CD14-positive monocyte (primary cell): ENCODE results near the gene DYNLT4. TPM values are rescaled to one million over a fixed set of nuclear protein-coding genes. Genes with fewer than 3 reads are reported as not detected.

Experiments
- DNase-seq, 3 donors: peaks; one replicate each; pipeline ENCODE4 v3.0.0-alpha.2; 2011 to 2022
- H2AFZ ChIP-seq: 2 replicates; pipeline ENCODE4 v1.6.0; 2012; ENCODE audit warnings: mild to moderate bottlenecking, low read depth, low read length, inconsistent platforms; ENCODE audit not compliant: insufficient read depth, poor library complexity, severe bottlenecking
- H3K27ac ChIP-seq, 2 donors: 1 replicate in 1 of 2; 2 replicates in 1 of 2; pipeline ENCODE4 v1.5.1; 2012 to 2013; ENCODE audit warnings: low read length in 2 of 2, control low read depth in 1 of 2, inconsistent platforms in 1 of 2, low read depth in 1 of 2, mild to moderate bottlenecking in 1 of 2
- H3K27me3 ChIP-seq, 2 donors: one replicate each; pipeline versions ENCODE4 v1.6.0 to v1.6.1; 2011 to 2013; ENCODE audit warnings: low read length in 2 of 2; ENCODE audit not compliant: control insufficient read depth in 2 of 2, insufficient read depth in 2 of 2
- H3K36me3 ChIP-seq, 2 donors: replicated peaks in 1 of 2; 1 replicate in 1 of 2; 2 replicates in 1 of 2; pipeline versions ENCODE4 v1.5.1 to v1.6.1; 2012 to 2013; ENCODE audit warnings: low read length in 2 of 2, control low read depth in 1 of 2, inconsistent platforms in 1 of 2, mild to moderate bottlenecking in 1 of 2; ENCODE audit not compliant: insufficient read depth in 2 of 2, control insufficient read depth in 1 of 2
- H3K4me1 ChIP-seq, 2 donors: 1 replicate in 1 of 2; 2 replicates in 1 of 2; pipeline versions ENCODE4 v1.5.1 to v1.6.1; 2012 to 2013; ENCODE audit warnings: low read length in 2 of 2, control low read depth in 1 of 2, inconsistent platforms in 1 of 2, mild to moderate bottlenecking in 1 of 2, moderate library complexity in 1 of 2; ENCODE audit not compliant: insufficient read depth in 2 of 2, control insufficient read depth in 1 of 2
- H3K4me2 ChIP-seq: replicated peaks from 2 replicates; pipeline ENCODE3; 2012; ENCODE audit warnings: low read length, moderate library complexity, mild to moderate bottlenecking; ENCODE audit not compliant: poor library complexity, severe bottlenecking; ENCODE audit errors: extremely low read depth
- H3K4me3 ChIP-seq, 3 experiments: fragments of 200-600 bp in 1 of 3; sonication (generic) in 1 of 3; replicated peaks in 1 of 3; 1 replicate in 2 of 3; 2 replicates in 1 of 3; pipeline ENCODE4 v1.5.1; 2011 to 2013; ENCODE audit warnings: low read length in 3 of 3, mild to moderate bottlenecking in 3 of 3, control low read depth in 2 of 3, low read depth in 2 of 3, inconsistent platforms in 1 of 3, moderate library complexity in 1 of 3
- H3K79me2 ChIP-seq: 2 replicates; pipeline ENCODE4 v1.6.0; 2012; ENCODE audit warnings: mild to moderate bottlenecking, control low read depth, inconsistent platforms, low read length, moderate library complexity; ENCODE audit not compliant: insufficient read depth
- H3K9ac ChIP-seq: 2 replicates; pipeline ENCODE4 v1.6.0; 2017; ENCODE audit warnings: low read length, mild to moderate bottlenecking; ENCODE audit not compliant: insufficient read depth, poor library complexity, severe bottlenecking
- H3K9me3 ChIP-seq, 2 donors: replicated peaks in 1 of 2; 1 replicate in 1 of 2; 2 replicates in 1 of 2; pipeline versions ENCODE4 v1.5.1 to v1.6.1; 2012 to 2013; ENCODE audit warnings: low read length in 2 of 2, control low read depth in 1 of 2; ENCODE audit not compliant: control insufficient read depth in 1 of 2, insufficient read depth in 1 of 2
- H4K20me1 ChIP-seq: 2 replicates; pipeline ENCODE4 v1.6.0; 2012; ENCODE audit warnings: mild to moderate bottlenecking, low read length, control low read depth, moderate library complexity; ENCODE audit not compliant: insufficient read depth
- H3K27ac Mint-ChIP-seq, 7 donors: one replicate each; pipeline ENCODE4 v1.8.0; 2020; ENCODE audit warnings: mild to moderate bottlenecking in 7 of 7, mixed read lengths in 7 of 7, moderate library complexity in 6 of 7, inconsistent platforms in 2 of 7
- H3K27me3 Mint-ChIP-seq, 3 donors: one replicate each; pipeline ENCODE4 v1.8.0; 2021 to 2022; ENCODE audit warnings: low read depth in 3 of 3, mild to moderate bottlenecking in 3 of 3, mixed read lengths in 3 of 3, moderate library complexity in 3 of 3, inconsistent platforms in 1 of 3
- H3K36me3 Mint-ChIP-seq, 2 donors: one replicate each; pipeline ENCODE4 v1.8.0; 2020; ENCODE audit warnings: mixed read lengths in 2 of 2, inconsistent platforms in 1 of 2, mild to moderate bottlenecking in 1 of 2
- H3K4me1 Mint-ChIP-seq: one replicate; pipeline ENCODE4 v1.8.0; 2020; ENCODE audit warnings: mild to moderate bottlenecking, mixed read lengths
- H3K4me3 Mint-ChIP-seq, 2 donors: one replicate each; pipeline ENCODE4 v1.8.0; 2020; ENCODE audit warnings: mild to moderate bottlenecking in 2 of 2, mixed read lengths in 2 of 2, moderate library complexity in 1 of 2
- H3K9me3 Mint-ChIP-seq, 7 donors: one replicate each; pipeline ENCODE4 v1.8.0; 2020 to 2022; ENCODE audit warnings: mixed read lengths in 7 of 7, mild to moderate bottlenecking in 6 of 7, moderate library complexity in 6 of 7, inconsistent platforms in 2 of 7
- WGBS: methylation state at CpG from one replicate; pipeline ENCODE4 v1.1.5; 2013; ENCODE audit warnings: missing lambda C conversion rate; ENCODE audit not compliant: insufficient coverage; 5-methylcytosine and 5-hydroxymethylcytosine counted together
- intact Hi-C, 2 donors: fragments of 100-400 bp; cut with micrococcal nuclease; formaldehyde crosslinking; loops; one replicate each; pipeline versions ENCODE4 v1.15.0 to v1.15.1; 2023
- polyA plus RNA-seq, 3 donors: library from polyadenylated mRNA; depleted of rRNA in 1 of 3; unstranded in 2 of 3; stranded (reverse) in 1 of 3; fragments of 300-500 nt in 2 of 3; fragments of >200 nt in 1 of 3; fragmentation: Illumina TruSeq in 2 of 3; gene quantifications; 1 replicate in 2 of 3; 2 replicates in 1 of 3; pipeline ENCODE4 v1.2.3, GENCODE V29; 2012 to 2021
- TF ChIP-seq, protein P1 (sequence below): fragments of 200-600 bp; IDR thresholded peaks from one replicate; pipeline ENCODE4 v1.8.0; 2022; ENCODE audit warnings: antibody characterized with exemption, mild to moderate bottlenecking

DYNLT4 gene
- polyA plus RNA-seq, 3 donors, result 0.91 to 2.8 (median 2.2) TPM

GRCh38 chr1:44819608-44820327, 12.6 kb upstream of the DYNLT4 start:
- peak overlapping the region; percentile 99 to 100 (median 100) for H3K27ac Mint-ChIP-seq
- H3K9me3 Mint-ChIP-seq, result peaks cover 0 to 3% (median 0%) of the 10 kb centered on the region in 7 donors
- Histone ChIP-seq H2AFZ (peak overlapping the region; percentile 95), H3K27ac (peak overlapping the region; percentile 95 to 100), H3K36me3 (no peaks in the 10 kb centered on the region), H3K79me2 (no peaks in the 10 kb centered on the region), H3K4me2 (peak overlapping the region; percentile 84), H3K4me3 (peak overlapping the region; percentile 68 to 79 (median 73)), H4K20me1 (no peaks in the 10 kb centered on the region), H3K27me3 (no peaks in the 10 kb centered on the region), H3K9me3 (no peaks in the 10 kb centered on the region), H3K4me1 (peaks cover 36% of the 10 kb centered on the region in 2 donors), H3K9ac (peak overlapping the region; percentile 97)
- TF ChIP-seq, protein P1, sequence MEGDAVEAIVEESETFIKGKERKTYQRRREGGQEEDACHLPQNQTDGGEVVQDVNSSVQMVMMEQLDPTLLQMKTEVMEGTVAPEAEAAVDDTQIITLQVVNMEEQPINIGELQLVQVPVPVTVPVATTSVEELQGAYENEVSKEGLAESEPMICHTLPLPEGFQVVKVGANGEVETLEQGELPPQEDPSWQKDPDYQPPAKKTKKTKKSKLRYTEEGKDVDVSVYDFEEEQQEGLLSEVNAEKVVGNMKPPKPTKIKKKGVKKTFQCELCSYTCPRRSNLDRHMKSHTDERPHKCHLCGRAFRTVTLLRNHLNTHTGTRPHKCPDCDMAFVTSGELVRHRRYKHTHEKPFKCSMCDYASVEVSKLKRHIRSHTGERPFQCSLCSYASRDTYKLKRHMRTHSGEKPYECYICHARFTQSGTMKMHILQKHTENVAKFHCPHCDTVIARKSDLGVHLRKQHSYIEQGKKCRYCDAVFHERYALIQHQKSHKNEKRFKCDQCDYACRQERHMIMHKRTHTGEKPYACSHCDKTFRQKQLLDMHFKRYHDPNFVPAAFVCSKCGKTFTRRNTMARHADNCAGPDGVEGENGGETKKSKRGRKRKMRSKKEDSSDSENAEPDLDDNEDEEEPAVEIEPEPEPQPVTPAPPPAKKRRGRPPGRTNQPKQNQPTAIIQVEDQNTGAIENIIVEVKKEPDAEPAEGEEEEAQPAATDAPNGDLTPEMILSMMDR, result no peak
- intact Hi-C loops, result loop anchor here (2.0 to 5.0 kb wide), 2 partner anchors 19 to 87 kb away; partner anchors contain the start of genes PLK3 (in 2 of the 2) and RNU5D-1 (in 1 of the 2)
- peak; percentile 84 to 87 (median 87) for DNase-seq
- H3K4me1 Mint-ChIP-seq, result peaks cover 49% of the 10 kb centered on the region
- H3K36me3 Mint-ChIP-seq, result peaks cover 5 to 6% of the 10 kb centered on the region in 2 donors
- peak overlapping the region; percentile 90 to 97 for H3K4me3 Mint-ChIP-seq
- peaks cover 0 to 1% (median 0%) of the 10 kb centered on the region in 3 donors for H3K27me3 Mint-ChIP-seq
- under 1% methylated on average over 20 of the region's 33 CpGs for WGBS

DNA sequence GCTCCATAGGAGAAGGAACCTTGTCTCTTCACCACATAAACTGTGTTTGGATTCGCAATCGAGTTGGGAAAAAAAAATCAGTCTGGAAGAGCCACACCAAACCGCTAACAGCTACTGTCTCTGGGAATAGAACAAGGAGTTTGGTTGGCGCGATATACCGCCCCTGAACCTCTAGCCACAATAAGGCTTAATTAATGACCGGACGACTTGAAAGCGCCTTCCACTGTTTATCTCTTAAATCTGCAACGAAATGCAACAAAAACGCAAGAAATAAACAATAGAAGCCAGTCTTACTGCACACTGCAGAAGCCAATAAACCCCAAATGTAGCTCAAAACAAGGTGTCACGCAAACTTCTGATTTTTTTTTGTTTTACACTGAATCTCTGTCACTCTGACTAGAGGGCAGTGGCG, 12.1 kb upstream of the DYNLT4 start:
- Mint-ChIP-seq H3K36me3 (peaks cover 6 to 7% of the 10 kb centered on the region in 2 donors), H3K27me3 (peaks cover 0 to 1% (median 0%) of the 10 kb centered on the region in 3 donors), H3K4me3 (peak overlapping the region; percentile 74 to 97), H3K9me3 (peaks cover 0 to 2% (median 0%) of the 10 kb centered on the region in 7 donors), H3K27ac (peak overlapping the region; percentile 99 to 100 (median 100)), H3K4me1 (peaks cover 54% of the 10 kb centered on the region)
- Histone ChIP-seq H4K20me1 (no peaks in the 10 kb centered on the region), H2AFZ (no peak overlapping the region), H3K27me3 (no peaks in the 10 kb centered on the region), H3K4me3 (peak overlapping the region; percentile 46 to 79 (median 68)), H3K27ac (peak overlapping the region; percentile 95 to 100), H3K4me1 (peaks cover 42% of the 10 kb centered on the region in 2 donors), H3K36me3 (no peaks in the 10 kb centered on the region), H3K4me2 (peak overlapping the region; percentile 84), H3K9me3 (no peaks in the 10 kb centered on the region), H3K9ac (peak overlapping the region; percentile 97), H3K79me2 (no peaks in the 10 kb centered on the region)
- intact Hi-C loops, result loop anchor here (2.0 kb wide), 1 partner anchor 18 kb away; the partner anchor contains the start of gene PLK3 (in 2 of the 2)
- TF ChIP-seq, protein P1, result no peak
- 0% methylated on average over 9 of the region's 13 CpGs for WGBS
- DNase-seq, result no peak
